ENCODE results near the gene C2CD3. TPM values are rescaled to one million over a fixed set of nuclear protein-coding genes. Genes with fewer than 3 reads are reported as not detected.

C2CD3 gene
- total and polyA plus RNA-seq, 2 experiments from 2014 or later = 7.3 to 9.2 TPM

DNA sequence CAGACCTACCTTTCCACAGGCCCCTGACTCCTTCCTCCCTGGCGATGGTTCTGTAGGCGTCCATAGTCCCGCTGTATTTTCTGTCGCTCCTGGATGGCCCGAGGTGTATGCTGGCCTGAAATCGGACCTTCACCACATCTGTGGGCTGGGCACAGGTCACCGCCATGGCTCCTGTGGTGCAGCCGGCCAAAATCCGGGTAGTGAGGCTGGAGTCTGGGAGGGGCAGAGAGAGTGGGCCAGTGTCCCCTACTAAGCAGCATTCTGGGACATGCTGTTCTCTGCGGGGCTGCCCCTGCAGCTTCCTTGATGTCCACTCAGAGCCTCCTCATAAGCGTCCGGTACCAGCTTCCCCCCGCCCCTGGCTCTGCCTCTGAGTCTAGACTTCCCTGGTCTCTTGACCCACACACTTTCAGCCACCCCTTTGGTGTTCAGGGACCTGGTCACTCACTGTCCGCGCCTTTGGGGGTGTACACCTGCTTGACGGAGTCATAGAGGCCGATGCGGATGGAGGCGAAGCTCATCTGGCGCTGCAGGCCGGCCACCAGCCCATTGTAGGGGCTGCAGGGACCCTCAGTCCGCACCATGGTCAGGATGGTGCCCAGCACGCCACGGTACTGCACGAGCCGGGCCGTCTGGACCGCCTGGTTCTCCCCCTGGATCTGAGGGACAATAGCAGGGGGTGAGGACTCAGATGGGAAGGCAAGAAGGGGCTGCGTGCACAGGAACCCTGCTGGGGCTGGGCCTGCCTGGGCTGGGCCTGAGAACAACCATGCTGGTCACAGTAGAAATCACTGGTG is 164.9 kb downstream of the C2CD3 start:
- in situ Hi-C loops (cut with MboI) = no loop called here
- no peak overlapping the region for H2AFZ ChIP-seq
- H3K27me3 ChIP-seq (replicated peaks; ENCODE audit: insufficient read depth) = no peaks in the 10 kb centered on the region
- no peaks in the 10 kb centered on the region for H3K4me1 ChIP-seq (ENCODE audit: insufficient read depth)
- no peak for TF ChIP-seq EZH2phosphoT487 (IDR thresholded peaks at IDR 0.05; ENCODE audit: insufficient read depth, low read depth)
- no peak for TF ChIP-seq EZH2 (IDR thresholded peaks at IDR 0.05; ENCODE audit: insufficient read depth, poor library complexity, severe bottlenecking)
- H3K4me2 ChIP-seq (ENCODE audit: unreplicated experiment) = no peak overlapping the region
- no peak for DNase-seq
- no peak overlapping the region for H3K4me3 ChIP-seq
- H3K79me2 ChIP-seq (ENCODE audit: insufficient read depth) = no peaks in the 10 kb centered on the region
- H3K9me2 ChIP-seq (ENCODE audit: insufficient read depth) = no peaks in the 10 kb centered on the region
- whole genome bisulfite sequencing, 2 experiments (ENCODE audit: low coverage in 1 of 2, low lambda C conversion rate in 2 of 2, missing lambda C conversion rate in 2 of 2) = 90 to 91% methylated on average over 29 of the region's 29 CpGs
- H3K27ac ChIP-seq = no peak overlapping the region
- H3K9me3 ChIP-seq (ENCODE audit: low read depth) = no peaks in the 10 kb centered on the region
- H3F3A ChIP-seq (ENCODE audit: insufficient read depth) = no peaks in the 10 kb centered on the region
- H3K9ac ChIP-seq = no peak overlapping the region
- no peaks in the 10 kb centered on the region for H3K36me3 ChIP-seq (ENCODE audit: low read depth)
- H4K20me1 ChIP-seq (ENCODE audit: insufficient read depth) = no peaks in the 10 kb centered on the region

DNA sequence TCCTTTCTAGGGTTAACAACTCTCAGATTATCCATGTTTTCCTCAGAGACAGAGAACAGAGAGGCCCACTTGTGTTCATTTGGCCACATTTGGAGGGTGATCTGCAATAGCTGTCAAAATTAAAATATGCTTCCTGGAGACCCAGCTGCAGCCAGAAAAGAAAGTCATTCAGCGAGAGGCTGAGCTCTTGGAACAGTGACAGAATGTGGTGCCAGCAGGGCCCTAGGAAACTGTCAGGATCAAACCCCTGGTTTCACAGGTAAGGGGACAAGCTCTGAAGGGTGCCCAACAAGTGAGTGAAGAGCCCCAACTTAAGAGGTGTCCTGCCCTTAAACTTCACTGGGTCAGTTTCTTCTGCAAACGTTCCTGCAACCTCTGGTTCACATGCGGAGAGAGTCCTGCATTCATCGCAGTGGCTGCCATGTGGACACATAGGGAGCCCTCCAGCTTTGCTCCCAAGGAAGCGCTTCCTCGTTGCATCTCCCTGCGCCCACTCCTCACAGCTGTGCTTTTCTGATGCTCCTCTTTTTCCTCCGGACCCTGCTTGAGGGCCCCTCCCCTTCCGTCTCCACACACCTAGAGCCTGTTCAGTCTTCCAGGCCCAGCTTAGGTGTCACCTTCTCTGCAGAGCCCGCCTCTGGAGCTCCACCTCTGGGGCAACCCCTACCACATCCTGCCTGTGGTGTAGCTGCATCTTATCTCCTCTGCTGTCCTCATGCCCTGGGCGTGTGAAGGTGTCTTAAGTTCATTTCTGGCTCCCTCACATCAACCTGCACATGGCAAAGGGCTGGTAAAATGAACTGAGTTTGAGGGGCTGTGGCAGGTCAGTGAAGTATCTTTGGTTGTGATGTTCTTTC is 165.8 kb downstream of the C2CD3 start:
- Histone ChIP-seq H2AFZ (no peak overlapping the region), H3K27ac (no peak overlapping the region), H3K27me3 (replicated peaks; ENCODE audit: insufficient read depth) (no peaks in the 10 kb centered on the region), H4K20me1 (ENCODE audit: insufficient read depth) (no peaks in the 10 kb centered on the region), H3K4me3 (no peak overlapping the region), H3K79me2 (ENCODE audit: insufficient read depth) (no peaks in the 10 kb centered on the region), H3K4me1 (ENCODE audit: insufficient read depth) (no peaks in the 10 kb centered on the region), H3K9me2 (ENCODE audit: insufficient read depth) (no peaks in the 10 kb centered on the region), H3K4me2 (ENCODE audit: unreplicated experiment) (no peak overlapping the region), H3K9ac (no peak overlapping the region), H3F3A (ENCODE audit: insufficient read depth) (no peaks in the 10 kb centered on the region), H3K36me3 (ENCODE audit: low read depth) (no peaks in the 10 kb centered on the region), H3K9me3 (ENCODE audit: low read depth) (no peaks in the 10 kb centered on the region)
- in situ Hi-C loops (cut with MboI) = no loop called here
- TF ChIP-seq EZH2 (IDR thresholded peaks at IDR 0.05; ENCODE audit: insufficient read depth, poor library complexity, severe bottlenecking) = no peak
- TF ChIP-seq EZH2phosphoT487 (IDR thresholded peaks at IDR 0.05; ENCODE audit: insufficient read depth, low read depth) = no peak
- WGBS, 2 experiments (ENCODE audit: low coverage in 1 of 2, low lambda C conversion rate in 2 of 2, missing lambda C conversion rate in 2 of 2) = 84 to 85% methylated on average over 11 of the region's 11 CpGs
- DNase-seq = no peak

DNA sequence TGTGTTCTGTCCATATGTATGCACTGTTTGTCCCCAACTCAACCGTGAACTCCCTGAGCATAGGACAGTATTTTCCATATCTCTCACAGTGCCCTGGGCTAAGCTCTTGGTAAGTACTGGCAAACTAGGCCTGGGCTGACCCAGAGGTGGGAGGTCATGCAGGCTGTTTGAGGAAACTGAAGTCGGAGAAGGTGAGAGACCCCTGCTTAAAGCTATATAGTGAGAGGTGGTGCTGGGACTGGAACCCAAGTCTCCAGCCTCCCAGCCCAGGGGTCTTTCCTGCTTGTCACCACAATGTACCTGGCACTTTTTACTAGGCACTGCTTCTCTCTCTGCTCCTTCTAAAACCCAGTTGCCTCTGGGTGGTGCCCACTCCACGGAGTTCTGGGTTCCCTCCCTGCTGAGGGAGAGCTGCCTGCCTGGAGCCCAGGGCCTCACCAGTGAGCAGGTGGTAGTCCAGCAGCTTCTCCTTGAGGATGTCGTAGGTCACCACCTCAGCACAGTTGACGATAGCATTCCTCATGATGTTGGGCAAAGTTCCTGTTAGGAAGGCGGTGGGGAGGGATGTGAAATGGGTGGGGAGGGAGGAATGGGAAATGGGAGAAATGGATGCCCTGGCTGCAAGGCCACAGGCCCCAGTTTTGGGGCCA is 166.6 kb downstream of the C2CD3 start:
- Histone ChIP-seq H3K27ac (no peak overlapping the region), H3K9ac (no peak overlapping the region), H3K9me3 (ENCODE audit: low read depth) (no peaks in the 10 kb centered on the region), H3K36me3 (ENCODE audit: low read depth) (no peaks in the 10 kb centered on the region), H3K9me2 (ENCODE audit: insufficient read depth) (no peaks in the 10 kb centered on the region), H3K27me3 (replicated peaks; ENCODE audit: insufficient read depth) (no peaks in the 10 kb centered on the region), H3K4me3 (no peak overlapping the region), H3F3A (ENCODE audit: insufficient read depth) (no peaks in the 10 kb centered on the region), H3K4me1 (ENCODE audit: insufficient read depth) (no peaks in the 10 kb centered on the region), H2AFZ (no peak overlapping the region), H3K79me2 (ENCODE audit: insufficient read depth) (no peaks in the 10 kb centered on the region), H4K20me1 (ENCODE audit: insufficient read depth) (no peaks in the 10 kb centered on the region), H3K4me2 (ENCODE audit: unreplicated experiment) (no peak overlapping the region)
- in situ Hi-C loops (cut with MboI) = no loop called here
- TF ChIP-seq EZH2phosphoT487 (IDR thresholded peaks at IDR 0.05; ENCODE audit: insufficient read depth, low read depth) = no peak
- TF ChIP-seq EZH2 (IDR thresholded peaks at IDR 0.05; ENCODE audit: insufficient read depth, poor library complexity, severe bottlenecking) = no peak
- 80 to 83% methylated on average over 6 of the region's 6 CpGs for WGBS, 2 experiments (ENCODE audit: low coverage in 1 of 2, low lambda C conversion rate in 2 of 2, missing lambda C conversion rate in 2 of 2)
- no peak for DNase-seq

DNA sequence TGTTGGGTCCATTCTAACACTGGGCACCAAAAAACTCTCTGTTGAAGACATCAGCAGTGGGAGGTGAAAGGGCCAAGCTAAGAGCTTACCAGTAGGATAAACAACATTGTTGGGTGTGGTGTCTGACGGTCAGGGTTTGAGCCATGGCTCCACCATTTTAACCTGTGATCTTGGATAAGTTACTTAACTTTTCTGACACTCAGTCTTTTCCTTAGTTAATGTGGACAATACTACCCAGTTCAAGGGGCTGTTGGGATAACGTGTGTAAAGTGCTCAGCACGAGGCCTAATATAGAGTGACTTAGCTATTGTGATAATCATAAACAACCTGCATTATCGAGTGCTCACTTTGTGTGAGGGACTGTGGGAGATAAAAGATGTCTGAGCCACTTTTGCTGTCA is 168.0 kb downstream of the C2CD3 start:
- Histone ChIP-seq H3F3A (ENCODE audit: insufficient read depth) (no peaks in the 10 kb centered on the region), H3K4me3 (no peak overlapping the region), H3K27me3 (replicated peaks; ENCODE audit: insufficient read depth) (no peaks in the 10 kb centered on the region), H4K20me1 (ENCODE audit: insufficient read depth) (no peaks in the 10 kb centered on the region), H3K36me3 (ENCODE audit: low read depth) (no peaks in the 10 kb centered on the region), H3K9me3 (ENCODE audit: low read depth) (no peaks in the 10 kb centered on the region), H2AFZ (no peak overlapping the region), H3K9ac (no peak overlapping the region), H3K79me2 (ENCODE audit: insufficient read depth) (no peaks in the 10 kb centered on the region), H3K9me2 (ENCODE audit: insufficient read depth) (no peaks in the 10 kb centered on the region), H3K4me2 (ENCODE audit: unreplicated experiment) (no peak overlapping the region), H3K4me1 (ENCODE audit: insufficient read depth) (no peaks in the 10 kb centered on the region), H3K27ac (no peak overlapping the region)
- 91 to 94% methylated on average over 4 of the region's 4 CpGs for WGBS, 2 experiments (ENCODE audit: low coverage in 1 of 2, low lambda C conversion rate in 2 of 2, missing lambda C conversion rate in 2 of 2)
- no peak for TF ChIP-seq EZH2phosphoT487 (IDR thresholded peaks at IDR 0.05; ENCODE audit: insufficient read depth, low read depth)
- TF ChIP-seq EZH2 (IDR thresholded peaks at IDR 0.05; ENCODE audit: insufficient read depth, poor library complexity, severe bottlenecking) = no peak
- in situ Hi-C loops (cut with MboI) = no loop called here
- no peak for DNase-seq
